Cerebellar cortex (tissue), 1 donor: ENCODE results near the gene TRABD2B.

Source experiments
- DNase-seq: peaks from one replicate; pipeline ENCODE4 v3.0.0-alpha.2; 2015; ENCODE audit warnings: low spot score

The TRABD2B gene

DNA sequence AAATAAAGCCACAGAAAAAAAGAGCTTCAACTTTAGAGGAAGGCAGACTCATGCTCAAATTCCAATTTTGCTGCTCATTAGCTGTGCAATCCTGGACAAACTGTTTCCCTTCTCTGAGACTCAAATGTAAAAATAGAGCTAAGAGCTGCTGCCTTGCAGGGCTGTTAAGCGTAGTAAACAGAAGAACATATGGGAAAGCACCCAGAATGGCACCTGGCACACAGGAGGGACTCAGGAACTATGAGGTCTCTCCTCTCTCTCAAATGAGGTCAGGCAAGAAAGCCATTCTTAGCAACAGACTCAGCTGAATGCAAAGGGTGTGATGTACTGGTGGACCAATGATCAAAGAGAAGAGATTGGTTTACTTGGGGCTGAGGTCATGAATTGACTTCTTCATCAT lies 61.3 kb downstream of the TRABD2B start:
- DNase-seq = peak; percentile 66

DNA sequence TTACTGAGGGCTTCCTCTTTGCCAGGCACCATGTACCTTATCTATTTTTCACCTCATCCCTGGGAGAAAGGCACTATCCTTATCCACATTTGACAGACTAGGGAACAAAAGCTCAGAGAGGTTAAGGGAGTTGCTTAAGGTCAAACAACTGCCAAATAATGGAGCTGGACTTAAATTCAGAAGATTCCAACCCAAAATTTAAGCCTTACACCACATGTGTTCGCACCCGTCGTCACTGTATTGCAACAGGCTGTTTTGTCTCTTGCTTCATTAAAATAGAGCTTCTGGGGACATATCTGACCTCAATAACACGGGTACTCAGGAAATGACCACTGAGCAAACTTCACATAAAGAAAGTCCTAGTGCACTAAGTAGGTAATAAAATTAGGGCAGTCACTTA lies 62.0 kb downstream of the TRABD2B start:
- DNase-seq = no peak

DNA sequence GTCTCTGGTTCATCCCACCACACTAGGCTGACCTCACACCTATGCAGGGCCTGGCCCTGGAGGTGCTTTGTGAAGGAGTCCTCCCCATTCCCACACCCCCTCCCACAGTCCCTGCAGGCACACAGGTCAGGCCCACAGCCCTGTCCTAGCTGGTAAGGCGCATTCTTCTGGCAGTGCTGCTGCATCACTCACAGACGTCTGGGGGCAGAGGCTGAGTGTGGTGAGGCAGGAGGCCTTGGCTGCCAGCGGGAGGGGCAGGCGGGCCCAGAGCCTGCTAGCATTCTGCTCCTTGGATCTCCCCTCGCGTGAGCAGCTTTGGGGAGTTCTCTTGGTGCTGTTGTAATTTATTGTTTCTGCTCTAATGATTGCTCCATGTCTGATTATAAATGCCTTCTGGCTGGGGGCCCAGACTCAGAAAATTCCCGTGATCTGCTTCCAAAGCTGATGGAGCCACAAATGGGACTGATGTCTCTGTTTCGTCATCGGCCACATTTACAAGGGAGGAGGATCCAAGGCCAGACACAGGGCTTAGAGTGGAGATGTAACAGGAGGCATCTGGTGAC lies 62.9 kb downstream of the TRABD2B start:
- peak; percentile 42 for DNase-seq

DNA sequence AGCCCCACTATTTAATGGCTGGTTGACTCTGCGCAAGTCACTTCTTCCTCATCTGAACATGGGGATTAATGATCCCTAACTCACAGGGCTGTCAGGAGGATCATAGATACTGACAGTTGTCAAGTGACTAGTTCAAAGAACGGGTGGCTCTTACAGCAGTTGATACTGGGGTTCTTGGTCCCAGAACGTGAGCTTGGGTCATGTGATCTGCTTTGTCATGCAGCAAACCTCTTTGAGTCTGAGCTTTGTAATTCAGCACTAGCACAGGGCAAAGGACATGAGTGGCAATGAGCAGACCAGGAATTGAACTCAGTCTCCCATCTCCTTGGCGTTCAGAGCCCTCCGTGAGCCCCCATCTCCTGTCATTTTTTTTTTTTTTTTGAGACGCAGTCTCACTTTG lies 64.4 kb downstream of the TRABD2B start:
- no peak for DNase-seq

DNA sequence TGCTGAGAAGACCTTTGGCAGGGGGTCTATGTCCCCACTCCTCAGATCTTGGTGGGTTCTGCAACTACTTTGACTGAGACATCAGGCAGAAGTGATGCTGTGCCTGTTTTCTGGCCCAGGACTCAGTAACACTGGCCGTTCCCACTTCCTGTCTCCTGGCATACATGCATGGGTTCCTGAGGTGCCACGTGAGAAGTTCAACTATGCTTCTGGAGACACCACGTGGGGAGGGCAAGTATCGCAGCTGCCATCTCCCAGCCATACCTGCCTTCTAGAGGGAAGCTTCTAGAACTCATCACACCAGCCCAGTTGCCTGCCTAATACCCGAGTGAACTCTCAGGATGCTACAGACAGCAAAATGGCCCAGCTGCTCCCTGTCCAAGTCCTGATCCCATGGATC lies 65.8 kb downstream of the TRABD2B start:
- DNase-seq = no peak

DNA sequence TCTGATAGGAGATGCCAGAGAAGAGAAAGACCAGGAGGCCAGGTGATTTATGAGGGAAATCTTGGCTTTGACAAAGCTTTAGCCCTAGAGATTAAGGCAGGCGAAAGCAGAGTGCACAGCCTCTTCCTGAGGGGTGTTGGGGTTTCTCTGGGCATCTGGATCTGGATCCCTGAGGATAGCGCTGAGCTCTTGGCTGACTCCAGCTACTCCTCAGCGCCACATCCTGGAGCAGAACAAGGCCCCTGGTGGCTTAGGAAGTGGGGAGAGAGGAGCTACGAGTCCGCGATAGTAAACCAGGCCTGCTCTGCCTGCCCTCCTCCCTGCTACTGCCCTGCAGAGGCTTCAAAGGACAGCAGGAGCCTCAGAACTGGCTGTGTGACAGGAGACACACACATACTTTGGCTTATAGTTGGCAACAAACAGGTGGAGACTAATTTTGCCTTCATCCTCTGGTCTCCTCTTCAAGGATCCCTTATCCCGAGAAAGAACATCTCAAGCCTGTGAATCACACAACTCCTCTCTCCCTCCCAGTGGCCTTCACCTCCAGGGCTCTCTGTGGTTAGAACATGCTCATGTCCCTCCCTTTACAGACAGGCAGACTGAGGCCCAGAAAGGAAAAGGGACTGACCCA lies 66.9 kb downstream of the TRABD2B start:
- DNase-seq = no peak

DNA sequence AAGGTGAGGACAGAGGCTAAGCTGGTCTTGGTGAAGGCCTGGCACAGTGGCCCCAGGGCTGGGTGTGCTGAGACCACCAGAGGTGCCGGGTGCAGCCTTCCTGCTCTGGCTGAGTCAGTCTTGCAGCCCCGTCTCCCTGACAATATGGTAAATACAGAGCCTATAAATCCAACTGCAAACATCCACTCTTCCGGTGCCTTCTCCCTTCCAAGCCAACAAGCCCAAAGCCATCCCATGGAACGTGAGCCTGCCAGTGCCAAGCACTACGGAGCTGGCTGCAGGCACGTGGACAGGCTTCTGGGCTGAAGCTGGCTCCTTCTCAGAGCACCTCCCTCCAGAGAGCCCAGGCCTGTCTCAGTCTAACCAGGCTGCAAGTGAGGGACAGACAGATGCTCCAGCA lies 70.0 kb downstream of the TRABD2B start:
- DNase-seq = no peak

DNA sequence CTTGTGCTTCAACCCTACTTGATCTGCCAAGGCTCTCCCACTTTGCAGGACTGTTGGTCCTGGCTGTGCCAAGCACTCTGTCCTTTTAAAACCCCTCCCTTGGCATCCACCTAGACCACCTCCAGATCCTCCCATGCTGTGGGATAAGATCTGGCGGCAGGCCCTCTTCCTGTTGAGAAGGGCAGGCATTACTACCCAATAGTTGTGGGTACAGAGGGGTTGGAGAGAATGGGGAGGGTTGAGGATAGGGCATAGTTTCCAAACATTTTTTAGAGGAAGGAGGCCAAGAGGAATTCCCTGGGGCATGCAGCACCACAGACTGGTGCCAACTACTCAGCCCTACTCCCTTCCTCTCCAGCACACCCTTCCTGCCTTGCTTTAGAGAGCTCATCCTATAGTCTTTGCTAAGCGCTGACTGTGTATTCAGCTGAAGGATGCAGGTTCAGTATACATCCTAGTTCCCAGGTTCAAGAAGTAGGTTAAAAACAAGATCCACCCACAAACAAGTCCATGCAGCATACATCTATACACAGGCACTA lies 70.7 kb downstream of the TRABD2B start:
- DNase-seq = no peak

DNA sequence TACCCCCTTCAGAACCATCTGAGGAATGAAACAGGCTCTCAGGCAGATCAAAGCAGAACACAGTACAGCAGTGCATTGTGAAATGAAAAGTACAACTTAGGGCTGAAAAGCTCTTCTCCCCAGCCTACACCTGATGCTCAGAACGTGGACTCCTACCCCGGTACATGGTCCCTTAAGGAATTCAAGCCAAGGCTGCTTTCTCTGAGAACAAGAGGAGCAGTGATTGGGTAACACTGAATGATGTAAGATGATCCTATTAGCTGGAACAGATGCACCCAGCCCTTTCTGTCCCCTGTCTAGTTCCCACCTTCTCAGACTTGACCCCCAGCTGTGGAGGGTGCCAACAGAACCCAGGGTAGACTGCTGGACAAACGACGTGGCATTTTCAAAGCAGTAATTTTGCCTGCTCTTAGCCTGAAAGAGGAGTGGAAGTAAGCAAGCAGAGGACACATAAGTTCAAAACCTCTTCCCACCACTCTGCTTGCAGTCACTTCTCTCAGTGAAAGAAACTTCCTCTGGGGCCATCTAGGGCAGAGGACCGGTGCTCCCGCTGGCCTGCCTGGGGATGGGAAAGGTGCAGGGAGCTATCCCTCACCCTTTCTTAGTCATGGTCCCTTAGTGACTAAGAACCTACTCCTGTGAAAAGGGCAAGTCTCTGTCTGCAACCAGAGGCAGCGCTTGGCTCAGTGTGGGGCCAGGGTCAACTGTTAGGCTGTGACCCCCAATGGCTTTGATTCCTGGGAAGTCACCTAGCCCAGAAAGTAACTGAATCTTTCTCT lies 72.7 kb downstream of the TRABD2B start:
- no peak for DNase-seq

DNA sequence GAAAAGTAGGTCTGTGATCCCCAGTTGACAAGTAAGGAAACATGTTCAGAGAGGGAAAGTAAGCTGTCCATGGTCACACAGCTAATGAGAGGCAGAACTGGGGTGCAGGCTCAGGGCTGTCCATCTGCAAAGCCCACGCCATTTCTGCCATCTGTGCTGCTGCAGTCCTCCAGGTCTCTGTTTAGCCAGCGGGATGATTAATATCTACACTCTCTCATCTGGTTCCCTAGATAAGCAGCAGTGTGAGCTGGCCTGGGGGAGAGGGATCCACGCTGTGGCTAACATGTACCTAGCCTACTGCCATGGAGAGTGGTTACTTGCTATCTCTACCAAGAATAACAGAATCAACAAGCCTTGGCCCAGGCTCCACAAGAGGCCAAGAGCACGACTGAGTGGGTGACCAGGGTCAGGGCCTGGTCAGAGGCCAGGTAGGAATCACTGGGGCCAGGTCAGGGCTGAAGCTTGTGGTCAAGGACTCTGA lies 75.2 kb downstream of the TRABD2B start:
- DNase-seq = no peak

DNA sequence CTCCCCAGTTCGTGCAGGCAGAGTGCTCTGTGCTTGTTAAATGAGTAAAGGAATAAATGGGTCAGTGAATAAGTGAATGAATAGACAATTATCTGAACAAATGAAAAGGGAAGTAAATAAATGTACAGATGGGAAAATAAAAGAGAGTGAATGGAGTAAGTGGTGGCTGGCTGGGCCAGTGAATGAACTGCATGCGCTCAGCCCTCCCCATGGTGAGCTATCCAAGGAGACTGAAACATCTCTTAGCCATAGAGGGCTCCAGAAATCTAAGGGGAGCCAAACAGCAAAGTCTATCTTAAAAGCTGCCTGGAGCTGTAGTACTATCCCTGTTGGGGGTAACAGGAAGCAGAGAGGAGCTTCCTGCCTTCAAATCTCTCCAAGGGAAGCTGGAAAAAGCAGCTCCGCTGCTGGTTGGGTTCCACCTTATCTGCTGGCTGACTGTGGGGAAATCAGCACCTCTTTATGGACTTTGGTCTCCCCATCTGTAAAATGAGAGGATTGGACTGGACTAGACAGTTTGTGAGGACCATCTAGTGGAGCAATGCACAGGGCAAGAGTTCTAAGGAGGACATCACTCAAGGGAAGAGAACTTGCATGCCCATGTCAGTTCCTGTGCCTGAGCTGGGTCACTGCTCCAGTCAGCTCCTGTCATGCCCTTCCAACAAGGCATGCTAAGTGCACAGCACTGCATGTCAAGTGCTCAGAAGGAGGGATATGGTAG lies 77.9 kb downstream of the TRABD2B start:
- DNase-seq = no peak

DNA sequence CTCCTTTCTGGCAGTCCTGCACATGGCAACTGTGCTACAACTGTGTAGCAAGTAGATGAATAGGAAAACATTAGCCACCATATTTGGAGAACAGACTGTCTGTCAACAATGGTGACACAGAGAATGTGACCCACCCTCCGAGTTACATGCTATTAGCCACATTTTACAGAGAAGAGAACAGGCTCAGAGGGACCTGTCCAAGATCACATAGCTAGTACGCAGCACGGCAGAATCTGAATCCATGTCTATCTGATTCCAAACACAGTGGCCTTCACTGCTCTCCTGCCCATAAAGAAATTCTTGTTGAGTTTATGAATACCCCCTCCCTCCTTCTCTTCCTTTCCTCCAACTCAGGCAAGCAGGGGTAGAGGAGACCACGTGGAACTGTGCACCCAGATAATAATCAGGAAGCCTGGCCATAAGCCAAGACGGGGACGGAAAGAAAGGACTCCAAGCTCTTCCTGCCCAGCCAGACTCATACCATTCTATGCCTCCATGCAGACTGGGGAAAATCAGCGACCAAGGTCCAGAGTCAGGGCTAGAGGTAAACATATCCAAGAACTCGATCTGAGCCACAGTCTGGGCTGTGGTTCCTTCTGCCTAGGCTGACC lies 78.8 kb downstream of the TRABD2B start:
- no peak for DNase-seq

DNA sequence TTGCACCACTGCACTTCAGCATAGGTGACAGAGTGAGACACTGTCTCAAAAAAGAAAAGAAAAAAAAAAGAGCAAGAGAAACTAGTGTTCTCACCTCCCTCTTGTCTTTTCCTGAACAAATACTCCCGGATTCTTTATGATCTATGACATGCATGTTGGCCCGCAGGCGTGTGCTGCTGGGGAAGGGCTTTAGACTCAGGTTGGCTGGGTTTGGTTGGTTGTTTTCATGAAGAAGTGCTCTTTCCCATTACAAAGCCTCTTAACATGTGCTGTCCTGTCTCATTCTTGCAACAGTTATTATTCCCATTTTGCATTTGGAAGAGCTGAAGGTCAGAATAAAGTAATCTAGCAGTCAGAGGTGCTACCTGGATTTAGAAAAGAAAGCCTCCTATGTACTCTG lies 79.5 kb downstream of the TRABD2B start:
- no peak for DNase-seq

DNA sequence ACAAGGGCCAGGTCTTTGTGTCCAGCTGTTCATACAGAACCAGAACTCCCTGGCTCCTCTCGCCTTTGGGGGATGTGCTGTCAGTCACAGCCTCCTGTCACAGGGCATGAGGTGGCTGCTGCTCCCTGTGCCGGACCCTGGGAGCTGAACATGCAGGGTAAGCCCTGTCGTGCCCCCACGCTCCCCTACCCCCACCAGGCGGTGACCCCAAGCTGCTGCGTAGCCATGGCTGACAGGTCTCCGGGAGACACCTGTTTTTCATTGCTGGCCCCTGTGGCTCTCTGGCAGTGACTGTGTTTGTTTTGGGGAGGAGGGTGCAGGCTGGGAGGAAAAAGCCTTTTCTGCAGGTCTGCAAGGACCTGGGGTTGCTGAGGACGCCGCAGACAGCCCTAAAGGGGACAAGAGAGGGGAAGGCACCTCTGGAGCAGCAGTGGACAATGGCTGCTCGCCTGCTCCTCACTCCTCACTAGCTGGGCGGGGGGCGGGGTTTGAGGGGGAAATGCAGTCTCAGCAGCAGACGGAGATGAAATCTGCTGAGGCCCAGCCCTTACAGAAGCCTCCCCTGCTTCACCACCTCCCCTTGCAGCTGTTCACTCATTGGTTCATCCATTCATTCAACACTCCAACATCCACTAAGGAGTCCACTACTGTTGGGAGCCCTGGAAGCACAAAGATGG lies 81.4 kb downstream of the TRABD2B start:
- DNase-seq = no peak

DNA sequence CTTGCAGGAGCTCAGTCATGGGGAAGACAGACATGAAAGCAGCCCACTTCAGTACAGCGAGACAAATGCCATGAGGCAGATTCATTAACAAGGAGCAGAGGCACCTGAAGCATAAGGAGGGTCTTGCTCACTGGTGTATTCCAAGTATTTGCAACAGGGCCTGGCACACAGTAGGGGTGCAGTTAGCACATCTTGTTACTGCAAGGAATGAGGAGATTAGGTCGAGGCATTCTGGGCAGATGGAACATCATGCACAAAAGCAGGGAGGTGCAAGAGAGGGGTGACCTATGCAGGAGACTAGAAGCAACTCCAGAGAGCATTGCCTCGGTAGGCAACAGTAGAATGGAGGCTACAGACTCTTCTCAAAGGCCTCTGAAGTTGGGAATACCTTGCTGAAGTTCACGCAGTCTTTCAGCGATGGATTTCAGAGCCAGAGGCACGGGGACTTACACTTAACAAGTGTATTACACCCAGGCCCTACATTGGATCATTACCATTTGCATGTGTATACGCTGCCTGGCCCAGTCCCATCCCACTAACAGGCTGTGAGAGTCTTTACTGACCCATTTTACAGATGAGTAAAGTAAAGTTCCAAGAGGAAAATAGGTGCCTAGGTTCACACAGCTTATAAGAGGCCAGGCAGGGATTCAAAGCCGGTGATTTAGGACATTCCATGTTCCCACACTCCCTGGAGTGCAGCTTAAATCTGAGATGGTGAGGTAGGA lies 82.1 kb downstream of the TRABD2B start:
- no peak for DNase-seq

DNA sequence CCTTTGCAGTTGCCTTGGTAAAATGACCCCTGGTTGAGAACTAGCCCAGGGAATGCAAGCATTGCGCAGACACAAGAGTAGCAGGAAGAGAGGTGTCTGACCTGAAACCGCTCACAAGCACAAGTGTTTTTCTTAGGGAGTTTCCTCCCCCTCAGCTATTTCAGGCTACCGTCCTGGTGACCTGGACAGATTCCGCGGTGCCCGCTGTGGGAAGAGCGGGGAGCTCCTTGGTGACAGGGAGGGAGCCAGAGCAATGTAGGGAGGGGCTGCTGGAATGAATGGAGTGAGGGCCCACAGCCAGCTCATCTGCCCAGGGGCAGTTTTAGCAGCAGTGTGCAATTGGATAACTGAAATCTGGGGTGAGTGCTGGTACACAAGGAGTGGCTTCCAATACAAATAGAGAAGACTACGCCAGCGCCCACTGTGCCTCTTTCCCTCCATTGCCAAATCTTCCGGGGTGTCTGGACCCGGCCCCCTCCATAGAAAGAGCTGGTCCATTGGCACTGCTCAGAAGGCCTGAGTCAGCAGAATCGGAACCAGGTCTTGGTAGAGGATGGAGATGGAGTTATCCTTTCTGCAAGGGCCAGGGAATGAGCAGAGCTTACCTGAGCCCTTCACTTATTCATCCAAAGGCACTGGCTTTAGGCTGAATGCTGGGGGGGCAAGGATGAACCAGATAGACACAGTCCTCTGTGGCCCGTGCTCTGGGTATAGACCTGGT lies 82.8 kb downstream of the TRABD2B start:
- DNase-seq = no peak

DNA sequence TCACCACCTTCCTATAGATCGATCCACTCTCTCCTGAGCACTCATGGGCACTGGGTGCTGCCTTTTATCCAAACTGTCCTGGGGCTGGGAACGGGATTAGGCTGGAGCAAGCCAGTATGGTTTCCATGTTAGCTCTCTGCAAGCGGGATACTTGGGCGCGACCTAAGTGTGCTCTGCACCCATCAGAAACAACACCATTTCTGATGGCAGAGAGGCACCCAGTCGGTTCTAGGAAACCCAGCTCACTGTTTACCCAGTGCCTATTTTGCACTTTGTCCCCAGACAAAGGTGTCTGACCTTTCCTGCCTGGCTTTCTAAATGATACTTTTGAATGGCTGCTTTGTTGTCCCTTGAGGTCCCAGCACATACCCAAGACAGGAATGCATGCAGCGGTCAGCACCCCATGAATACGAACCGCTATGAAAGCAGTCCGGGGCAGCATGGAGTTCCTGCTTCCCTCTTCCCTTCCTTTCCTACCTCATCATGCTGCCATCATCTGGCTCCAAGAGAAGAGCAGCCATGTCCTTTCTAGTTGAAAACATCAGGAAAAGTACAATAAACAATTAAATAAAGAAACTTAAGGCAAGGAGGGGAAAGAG lies 83.9 kb downstream of the TRABD2B start:
- no peak for DNase-seq

DNA sequence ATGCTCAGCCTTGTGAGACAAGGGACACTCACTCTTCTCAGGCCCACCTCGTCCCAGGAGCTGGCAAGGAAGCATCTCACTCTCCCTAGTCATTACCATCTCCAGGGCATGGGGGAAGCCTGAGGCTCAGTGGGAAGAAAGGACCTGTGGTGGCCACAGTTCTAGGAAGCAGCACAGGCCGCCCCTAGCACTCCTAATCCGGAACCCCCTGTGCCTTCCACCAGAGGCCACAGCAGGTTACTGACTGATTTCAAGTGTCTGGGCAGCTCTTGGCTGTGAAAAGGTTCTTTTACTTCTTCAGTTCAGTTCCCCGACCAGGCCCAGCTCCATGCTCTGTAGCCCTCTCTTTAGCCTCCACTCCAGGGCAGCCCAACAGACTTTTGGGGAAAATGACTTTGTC lies 84.4 kb downstream of the TRABD2B start:
- no peak for DNase-seq

DNA sequence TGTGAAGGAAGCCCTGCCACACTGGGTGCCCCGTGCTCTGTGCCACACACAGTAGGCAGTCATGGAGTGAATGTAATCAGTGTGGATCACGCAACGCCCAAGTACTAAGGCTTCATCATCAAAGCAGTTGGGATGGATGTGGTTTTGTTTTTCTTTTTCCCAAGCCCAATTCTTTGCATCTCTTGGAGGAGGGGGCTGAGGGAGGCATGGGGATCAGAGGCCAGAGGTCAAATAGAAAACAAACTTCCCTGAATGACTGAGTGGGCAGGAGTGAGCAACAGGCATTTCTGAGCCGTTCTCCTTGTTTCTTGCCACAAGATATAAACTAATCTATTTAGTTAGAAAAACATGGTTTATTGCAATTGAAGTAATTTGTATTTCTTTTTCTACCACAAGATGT lies 85.3 kb downstream of the TRABD2B start:
- no peak for DNase-seq

DNA sequence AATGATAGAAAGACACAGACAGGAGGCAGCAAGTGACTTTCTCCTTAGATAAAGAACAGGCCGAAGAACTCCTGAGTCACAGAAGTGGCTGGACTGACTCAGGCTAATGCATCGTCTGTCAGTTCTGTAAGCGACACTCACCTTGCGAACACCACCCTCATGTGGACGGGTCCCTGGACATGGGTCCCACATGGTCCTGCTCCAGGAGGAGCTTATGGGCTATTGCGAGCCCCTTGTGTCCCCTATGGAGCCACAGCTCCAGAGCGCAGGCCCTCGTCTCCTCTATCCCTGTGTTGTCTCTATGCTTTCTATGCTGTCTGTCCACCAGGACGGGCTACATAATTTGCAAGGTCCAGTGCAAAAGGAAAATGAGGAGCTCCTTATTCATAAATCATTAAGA lies 85.8 kb downstream of the TRABD2B start:
- DNase-seq = no peak
